GM10266 (cell line): ENCODE results near the gene OSGEP.

Experiments used
- DNase-seq: peaks from one replicate; pipeline ENCODE4 v3.0.0; 2012; ENCODE audit errors: extremely low spot score
- TF ChIP-seq, protein P1 (sequence below): IDR thresholded peaks from 2 replicates; pipeline ENCODE4 v1.5.1; 2012; ENCODE audit warnings: mild to moderate bottlenecking, low read depth; ENCODE audit not compliant: control insufficient read depth, insufficient read depth; ENCODE audit errors: missing control alignments

Gene OSGEP

DNA sequence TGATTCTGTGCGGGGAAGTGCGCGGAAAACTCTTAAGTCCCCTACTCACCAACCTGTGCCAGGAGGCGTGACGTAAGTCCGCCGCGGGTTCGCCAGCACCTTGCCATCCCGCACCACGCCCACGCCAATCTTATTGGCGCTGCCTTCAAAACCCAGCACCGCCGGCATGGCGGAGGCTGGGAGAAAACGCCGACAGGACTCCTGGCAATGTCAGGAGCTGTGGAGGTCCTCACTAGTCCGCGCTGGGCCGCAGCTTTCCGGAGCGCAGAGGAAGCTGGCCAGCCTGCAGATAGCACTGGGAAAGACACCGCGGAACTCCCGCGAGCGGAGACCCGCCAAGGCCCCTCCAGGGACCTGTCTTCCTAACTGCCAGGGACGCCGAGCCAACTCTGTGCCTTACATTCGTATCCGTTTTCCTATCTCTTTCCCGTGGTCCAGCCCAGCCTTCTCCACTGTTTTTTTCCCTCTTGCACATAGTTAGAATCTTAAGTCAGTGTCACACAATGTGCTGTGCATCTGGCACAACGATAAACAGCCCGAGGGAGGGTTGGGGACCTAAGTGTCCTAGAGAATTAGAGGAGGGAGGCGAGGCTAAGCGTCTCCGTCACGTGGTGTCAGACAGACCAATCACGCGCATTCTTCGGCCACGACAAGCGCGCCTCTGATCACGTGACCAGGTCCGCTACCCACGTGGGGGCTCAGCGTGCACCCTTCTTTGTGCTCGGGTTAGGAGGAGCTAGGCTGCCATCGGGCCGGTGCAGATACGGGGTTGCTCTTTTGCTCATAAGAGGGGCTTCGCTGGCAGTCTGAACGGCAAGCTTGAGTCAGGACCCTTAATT lies at the start of gene OSGEP, which contains the start of gene APEX1:
TSS of gene OSGEP (minus strand) at position 297 of the 839 bp plus-strand sequence. CDS start at position 168, 129 bp downstream.
TSS of gene APEX1 (plus strand) at position 711 of the 839 bp plus-strand sequence. CDS start 420 bp downstream, outside the sequence.
- peak; percentile 97 for DNase-seq
- TF ChIP-seq, protein P1, sequence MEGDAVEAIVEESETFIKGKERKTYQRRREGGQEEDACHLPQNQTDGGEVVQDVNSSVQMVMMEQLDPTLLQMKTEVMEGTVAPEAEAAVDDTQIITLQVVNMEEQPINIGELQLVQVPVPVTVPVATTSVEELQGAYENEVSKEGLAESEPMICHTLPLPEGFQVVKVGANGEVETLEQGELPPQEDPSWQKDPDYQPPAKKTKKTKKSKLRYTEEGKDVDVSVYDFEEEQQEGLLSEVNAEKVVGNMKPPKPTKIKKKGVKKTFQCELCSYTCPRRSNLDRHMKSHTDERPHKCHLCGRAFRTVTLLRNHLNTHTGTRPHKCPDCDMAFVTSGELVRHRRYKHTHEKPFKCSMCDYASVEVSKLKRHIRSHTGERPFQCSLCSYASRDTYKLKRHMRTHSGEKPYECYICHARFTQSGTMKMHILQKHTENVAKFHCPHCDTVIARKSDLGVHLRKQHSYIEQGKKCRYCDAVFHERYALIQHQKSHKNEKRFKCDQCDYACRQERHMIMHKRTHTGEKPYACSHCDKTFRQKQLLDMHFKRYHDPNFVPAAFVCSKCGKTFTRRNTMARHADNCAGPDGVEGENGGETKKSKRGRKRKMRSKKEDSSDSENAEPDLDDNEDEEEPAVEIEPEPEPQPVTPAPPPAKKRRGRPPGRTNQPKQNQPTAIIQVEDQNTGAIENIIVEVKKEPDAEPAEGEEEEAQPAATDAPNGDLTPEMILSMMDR, result no peak

DNA sequence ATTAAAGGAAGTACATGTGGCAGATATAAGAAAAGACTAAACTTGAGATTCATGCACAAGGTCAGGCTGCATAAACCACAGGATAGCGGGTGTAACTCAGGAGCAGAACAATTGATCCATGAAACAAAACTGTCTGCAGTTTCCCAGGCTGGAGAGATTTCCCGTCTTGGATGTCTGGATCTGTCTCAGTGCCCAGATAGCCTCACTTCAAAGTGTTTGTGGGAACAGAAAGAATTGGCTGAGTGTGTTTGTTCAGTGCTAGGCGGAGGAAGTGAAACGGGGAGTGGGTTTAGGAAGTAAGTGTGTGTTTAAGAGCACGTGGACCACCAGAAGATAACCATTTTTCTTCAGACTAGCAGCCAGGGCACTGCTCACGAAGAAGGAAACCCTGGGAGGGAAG lies 49.3 kb upstream of the OSGEP start:
- TF ChIP-seq, protein P1, result no peak
- no peak for DNase-seq

DNA sequence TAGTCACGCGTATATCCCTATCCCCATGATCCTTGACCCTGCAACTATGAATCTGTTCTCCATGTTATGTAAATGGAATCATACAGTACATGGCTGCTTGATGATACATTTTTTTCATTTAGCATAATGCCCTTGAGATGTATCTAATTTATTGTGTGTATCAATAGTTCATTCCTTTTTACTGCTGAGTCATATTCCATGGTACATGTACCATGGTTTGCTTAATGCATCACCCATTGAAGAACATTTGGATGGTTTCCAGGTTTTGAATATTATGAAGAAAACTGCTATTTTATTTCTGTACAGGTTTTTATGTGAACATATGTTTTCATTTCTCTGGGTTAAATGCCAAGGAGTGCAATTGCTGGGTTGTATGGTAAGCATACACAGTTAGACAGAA lies 46.7 kb upstream of the OSGEP start:
- TF ChIP-seq, protein P1, result no peak
- DNase-seq, result no peak

DNA sequence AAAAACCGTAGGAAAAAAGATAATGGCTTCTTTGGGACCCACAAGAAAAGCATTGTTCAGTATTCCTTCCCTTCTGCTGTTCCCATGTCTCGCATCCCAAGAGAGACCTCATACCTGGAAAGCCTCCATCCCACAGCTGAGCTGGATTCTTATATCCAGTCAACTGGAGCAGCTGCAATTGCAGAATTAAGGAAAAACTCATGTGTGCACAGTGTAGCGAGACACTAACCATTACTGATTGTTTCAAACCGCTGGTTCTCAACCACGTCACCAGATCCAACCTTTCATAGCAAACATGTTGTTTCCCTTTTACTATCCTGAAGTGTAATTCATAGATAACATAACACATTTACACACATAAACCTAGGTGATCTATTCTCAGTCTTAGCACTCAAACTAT lies 45.3 kb upstream of the OSGEP start:
- TF ChIP-seq, protein P1, result no peak
- DNase-seq, result no peak

DNA sequence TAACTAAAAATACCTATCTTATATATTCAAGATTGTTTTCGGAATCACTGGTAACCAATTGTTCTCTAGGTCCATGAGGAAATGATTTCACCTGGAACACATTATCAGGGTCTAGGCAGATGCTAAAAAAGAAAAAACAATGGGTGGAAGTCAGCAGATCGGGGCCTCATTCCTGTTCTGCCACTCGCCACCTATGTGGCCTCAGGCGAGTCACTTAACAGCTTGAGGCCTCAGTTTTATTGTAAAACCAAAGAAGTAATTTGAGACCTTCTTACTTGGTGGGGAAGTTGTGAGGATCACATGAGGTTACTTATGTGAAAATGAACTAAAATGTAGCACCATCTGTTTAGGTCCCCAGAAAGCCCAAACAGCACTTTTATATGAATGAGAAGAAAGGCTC lies 44.5 kb upstream of the OSGEP start:
- TF ChIP-seq, protein P1, result no peak
- DNase-seq, result no peak

DNA sequence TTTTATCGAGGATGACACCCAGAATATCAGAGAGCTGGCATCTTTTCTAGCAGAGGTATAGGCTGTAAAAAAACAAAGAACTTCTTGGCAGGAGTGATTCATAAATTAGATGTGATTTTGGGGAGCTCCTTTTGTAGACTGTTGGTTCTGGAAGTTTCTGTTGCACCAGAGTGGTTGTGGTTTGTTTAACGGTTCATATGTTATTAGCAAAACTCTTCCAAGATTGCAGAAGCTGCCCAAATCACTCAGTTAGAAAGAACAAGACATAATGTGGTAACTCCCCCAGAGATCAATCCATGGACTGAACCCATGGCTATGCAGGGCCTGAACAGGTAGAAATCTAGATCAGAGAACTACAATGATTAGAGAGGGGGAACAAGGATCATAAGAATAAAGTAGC lies 44.0 kb upstream of the OSGEP start:
- TF ChIP-seq, protein P1, result no peak
- DNase-seq, result no peak
